ENCODE measurements around the gene UCKL1.
"Not testable (repeated sequence)": the region's sequence is repeated elsewhere in the genome, so short reads cannot be mapped to it uniquely, and the experiment has no call there.

The UCKL1 gene

DNA sequence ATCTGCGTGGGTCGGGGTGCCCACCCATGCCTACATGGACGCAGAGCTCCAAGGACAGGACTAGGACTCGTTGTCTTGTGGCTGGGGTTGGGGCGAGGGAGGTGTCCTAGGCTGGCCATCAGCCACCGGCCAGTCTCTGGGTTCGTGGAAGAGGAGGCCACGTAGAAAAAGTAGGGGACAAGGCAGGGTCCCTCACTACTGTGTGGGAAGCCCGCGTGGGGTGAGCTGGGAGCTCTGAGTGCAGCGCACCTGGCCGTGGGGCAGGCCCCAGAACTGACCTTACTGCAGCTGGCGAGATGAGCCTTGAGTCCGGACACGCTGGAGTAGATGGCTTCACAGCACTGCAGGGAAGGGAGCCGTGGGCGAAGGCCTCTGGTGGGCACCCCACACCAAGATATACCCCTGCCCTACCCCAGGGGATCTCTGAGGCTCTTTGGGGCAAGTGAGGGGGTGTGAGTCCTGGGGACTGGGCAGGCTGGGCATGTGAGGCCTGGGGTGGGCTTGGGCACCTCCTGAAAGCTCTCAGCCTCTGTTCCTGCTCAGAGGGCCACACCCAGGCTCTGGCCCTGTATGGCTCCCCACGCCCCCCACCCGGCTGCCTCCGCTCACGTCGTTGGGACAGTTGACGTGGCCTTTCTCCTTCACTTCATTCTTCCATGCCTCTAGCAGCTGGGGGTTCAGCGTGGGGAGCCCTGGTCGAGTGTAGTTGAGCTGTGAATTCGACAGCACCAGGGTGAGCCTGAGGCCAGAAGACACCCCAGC, 5.6 kb upstream of the UCKL1 start:
- FAIRE-seq (no peak), DNase-seq (ENCODE audit: extremely low spot score, insufficient read length, low read depth) (no peak)

DNA sequence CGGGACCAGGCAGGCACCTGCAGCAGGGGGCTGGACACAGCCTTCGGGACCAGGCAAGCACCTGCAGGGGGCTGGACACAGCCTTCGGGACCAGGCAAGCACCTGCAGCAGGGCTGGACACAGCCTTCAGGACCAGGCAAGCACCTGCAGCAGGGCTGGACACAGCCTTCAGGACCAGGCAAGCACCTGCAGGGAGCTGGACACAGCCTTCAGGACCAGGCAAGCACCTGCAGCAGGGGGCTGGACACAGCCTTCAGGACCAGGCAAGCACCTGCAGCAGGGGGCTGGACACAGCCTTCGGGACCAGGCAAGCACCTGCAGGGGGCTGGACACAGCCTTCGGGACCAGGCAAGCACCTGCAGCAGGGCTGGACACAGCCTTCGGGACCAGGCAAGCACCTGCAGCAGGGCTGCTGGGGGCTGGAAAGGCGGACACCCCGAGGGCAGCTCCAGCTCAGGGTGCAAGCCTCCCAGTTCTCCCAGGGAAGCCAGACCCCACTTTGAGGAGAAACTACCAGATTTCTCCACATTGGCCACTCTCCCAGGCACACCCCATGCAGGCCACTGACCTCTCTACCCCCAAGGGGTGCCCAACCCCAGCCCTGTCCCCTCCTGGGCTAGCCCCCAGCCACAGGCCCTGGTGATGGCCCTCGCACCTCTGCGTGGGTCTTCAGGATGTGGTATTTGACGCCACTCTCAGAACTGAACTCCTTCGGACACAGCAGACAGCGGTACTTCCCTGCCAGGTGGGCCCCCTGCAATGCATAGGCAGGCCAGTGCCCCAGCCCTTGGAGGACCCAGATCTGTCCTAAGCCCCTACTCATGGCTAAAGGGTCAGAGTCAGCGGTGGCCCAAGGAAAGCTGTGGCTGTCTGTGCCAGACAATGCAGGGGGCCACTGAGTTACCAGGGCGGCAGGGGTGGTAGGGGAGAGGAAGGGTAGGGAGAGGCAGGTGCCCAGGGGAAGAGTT, 4.7 kb upstream of the UCKL1 start:
- FAIRE-seq; DNase-seq (ENCODE audit: extremely low spot score, insufficient read length, low read depth): not testable (repeated sequence)

DNA sequence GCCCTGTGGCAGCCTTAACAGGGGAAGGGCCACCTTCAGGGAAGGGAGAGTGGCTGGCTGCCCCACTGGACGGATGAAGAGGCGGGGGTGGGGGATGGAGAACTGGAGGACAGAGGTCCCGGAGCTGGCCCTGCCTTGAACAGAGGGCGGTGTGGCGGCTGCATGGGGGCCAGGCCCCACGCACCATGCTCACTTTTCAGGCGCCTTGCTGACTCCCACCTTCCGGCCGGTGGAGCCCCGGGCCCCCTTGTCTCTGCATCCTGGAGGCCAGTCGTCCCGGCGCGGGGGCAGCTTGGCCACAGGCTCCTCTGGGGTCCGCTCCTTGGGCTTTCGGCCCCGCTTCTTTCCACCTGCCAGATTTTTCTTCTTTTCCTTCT, 3.5 kb upstream of the UCKL1 start:
- no peak for FAIRE-seq
- no peak for DNase-seq (ENCODE audit: extremely low spot score, insufficient read length, low read depth)

DNA sequence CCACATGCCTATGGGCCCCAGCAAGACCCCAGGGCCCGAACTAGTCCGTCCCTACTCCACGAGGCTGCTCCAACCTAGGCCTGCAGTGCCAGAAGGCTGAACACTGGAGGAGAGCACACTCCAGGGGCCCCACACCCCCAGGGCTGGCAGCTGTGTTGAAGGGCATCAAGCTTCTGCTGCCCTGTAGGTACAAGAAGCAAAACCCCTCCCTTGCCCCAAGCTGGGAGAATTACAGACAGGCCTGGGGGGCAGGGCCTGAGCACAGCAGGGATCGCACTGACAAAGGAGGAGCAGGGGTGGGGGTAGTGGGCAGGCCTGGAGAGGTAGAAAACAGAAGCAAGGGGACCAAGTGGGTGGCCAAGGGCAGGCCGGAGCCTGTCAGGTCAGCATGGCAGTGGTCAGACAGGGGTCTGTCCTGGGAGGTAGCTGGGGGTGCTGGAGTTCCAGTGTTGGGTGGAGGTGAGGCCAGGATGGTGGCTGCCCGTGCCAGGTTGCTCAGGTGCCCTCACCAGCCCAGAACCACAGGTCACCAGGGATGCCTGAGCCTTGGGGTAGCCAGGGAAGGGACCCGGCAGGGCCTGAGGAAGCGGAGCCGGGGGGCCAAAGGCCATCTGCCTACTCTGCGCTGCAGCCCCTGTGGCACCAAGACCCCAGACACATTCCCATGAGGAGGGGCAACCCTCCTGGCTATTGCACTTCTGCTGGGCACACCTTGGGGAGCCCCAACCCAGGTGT, 2.9 kb upstream of the UCKL1 start:
- DNase-seq (ENCODE audit: extremely low spot score, insufficient read length, low read depth) (no peak), FAIRE-seq (no peak)

DNA sequence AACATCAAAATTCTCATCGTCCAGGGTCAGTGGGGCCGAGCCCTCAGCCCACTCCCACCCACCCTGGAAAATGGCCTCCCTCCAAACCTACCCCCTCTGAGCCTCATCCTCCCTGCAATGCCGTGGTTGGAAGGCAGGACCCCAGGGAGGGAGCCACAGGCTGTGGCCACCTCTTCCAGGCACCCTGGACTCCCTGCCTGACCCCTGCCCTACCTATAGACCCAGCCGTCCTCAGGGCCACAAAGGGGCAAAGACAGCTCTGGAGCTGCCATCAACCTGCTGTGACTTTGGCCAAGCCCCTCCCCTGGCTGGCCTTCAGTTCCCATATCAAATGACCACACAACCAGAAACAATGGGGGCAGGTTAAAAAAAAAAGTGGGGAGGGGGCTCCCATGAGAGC, 2.3 kb upstream of the UCKL1 start:
- no peak for FAIRE-seq

DNA sequence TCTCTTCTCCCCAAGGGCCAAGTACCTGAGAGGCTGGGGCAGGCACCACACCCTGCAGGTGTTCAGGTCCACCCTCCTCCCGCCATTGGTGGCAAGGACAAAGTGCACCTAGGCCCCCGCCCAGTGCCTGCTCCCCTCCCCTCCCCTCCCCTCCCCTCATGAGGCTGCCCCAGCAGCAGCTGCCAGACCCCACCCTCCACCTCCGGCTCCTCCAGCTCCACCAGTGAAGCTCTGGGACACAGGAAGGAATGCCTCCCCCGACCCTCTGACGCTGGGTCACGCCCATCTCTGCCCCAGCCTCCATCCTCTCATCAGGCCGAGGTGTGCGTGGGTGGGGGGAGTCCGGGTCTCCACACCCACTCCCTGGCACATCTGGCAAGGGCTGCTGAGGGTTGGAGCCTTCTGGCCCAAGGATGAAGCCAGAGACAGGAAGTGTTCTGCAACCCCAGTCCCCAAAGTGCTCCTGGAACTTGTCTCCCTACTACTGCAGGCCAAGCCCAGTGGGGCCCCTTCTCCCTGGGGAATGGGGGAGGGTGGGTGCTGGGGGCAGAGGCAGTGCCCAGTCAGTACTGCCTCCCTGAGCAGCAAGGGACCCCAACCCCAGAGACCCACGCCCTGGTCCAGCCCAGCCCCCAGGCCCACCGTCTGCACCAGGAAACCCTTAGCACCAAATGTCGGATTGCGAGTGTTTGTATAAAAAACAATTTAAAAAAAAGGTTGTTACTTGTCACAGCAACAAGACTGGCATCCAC, 1.6 kb upstream of the UCKL1 start:
- FAIRE-seq (no peak), DNase-seq (ENCODE audit: extremely low spot score, insufficient read length, low read depth) (no peak)

More for the DNA sequence above, 2.3 kb upstream of the UCKL1 start:
- DNase-seq (ENCODE audit: extremely low spot score, insufficient read length, low read depth) = no peak

DNA sequence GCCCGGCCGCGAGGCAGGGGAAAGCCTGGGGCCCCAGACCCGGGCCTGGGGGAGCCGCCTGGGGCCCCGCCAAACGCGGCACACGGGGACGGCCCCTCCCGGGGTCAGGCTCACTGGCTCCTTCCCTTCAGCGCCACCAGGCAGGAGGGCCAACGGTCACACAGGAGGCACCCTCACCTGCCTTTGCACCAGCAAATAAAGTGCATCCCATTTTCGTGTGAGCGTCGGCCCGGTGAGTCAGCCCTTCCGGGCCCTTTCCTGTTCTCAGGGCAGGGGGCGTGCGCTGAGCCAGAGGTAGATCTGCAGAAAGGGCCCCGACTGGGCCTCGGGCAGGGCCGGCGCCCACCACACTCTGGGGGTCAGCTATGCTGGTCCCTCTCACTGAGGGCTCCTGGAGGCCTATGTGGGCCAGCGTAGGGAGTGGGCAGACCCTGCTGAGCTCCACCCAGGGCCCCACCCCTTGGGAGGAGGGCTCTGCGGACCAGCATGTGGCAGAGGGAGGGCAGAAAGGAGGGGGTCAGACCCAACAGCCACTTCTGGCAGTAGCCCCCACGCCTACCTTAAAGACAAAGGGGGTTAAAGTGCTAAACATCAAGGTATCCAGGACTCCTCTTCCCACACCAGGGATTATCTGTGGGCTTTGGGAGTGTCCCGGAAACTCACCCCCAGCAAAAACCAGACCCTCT, 931 bp upstream of the UCKL1 start:
- FAIRE-seq (no peak), DNase-seq (ENCODE audit: extremely low spot score, insufficient read length, low read depth) (no peak)

DNA sequence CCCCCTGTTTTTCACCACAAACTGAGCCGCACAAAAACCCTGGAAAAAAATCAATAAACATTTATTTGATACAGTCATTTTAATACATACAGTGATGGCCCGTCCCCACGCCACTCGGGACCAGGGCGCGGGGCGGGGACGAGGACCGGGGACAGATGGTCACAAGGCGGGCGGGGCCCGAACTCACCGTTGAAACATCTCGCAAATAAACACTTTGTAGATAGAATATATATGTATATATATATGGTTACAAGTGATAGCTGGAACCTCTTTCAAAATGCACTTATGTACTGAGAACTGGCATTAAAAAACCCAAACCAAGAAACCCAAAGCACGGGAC, 418 bp upstream of the UCKL1 start:
- FAIRE-seq (no peak), DNase-seq (ENCODE audit: extremely low spot score, insufficient read length, low read depth) (no peak)

DNA sequence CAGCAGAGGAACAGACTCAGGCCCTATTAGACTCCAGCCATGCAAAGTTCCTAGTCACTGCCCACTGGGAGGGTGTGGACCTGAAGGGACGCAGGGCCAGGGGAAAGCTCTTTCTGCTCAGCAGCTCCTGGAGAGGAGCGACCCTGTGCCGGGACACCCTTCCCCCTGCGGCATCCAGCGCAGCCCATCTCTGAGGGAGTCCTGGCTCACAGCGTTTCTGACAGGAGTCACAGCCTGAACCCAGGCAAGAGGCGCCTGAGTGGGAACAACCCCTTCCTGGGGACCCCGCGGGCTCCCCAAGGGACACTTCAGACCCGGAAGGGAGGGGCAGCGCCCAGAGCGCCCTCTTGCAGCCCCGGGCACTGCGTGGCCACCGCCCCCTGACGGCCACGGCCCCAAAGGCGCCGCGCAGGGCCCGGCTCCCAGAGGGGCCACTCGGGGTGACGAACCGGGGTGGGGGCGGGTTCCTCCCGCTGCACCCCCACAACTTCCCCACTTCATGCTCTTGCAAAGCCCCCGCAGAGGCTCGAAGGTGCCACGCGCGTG, 862 bp downstream of the UCKL1 start:
- DNase-seq (ENCODE audit: extremely low spot score, insufficient read length, low read depth) (no peak), FAIRE-seq (no peak)

DNA sequence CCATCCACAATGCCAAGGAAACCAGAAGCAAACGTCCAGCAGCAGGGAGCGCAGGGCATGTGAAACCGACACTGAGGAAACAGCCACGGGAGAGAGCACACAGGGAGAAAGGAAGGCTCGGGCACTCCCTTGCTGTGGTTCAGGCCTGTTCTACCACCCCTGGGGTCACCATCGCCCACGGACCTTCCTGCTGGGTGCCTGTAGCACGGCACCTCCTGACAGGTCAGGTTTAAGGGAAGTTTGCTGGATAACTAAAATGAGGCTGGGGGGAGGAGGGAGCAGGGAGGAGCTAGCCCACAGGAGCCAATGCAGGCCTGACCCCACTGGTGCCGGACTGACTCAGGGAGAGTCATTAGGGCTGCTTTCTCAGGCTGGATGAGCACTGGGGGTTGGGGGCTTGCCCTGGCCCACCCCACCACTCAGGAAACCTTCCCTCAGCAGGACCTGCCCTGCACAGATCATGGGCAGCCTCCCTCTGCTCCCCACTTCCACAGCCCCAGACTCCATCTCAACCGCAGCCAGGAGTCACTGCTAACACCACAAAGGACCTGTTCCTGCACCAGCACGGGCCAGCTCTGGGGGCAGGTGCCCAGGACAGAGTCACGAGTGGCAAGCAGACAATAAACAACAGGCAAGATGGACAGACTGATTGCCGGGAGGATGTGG, 2.3 kb downstream of the UCKL1 start:
- FAIRE-seq (no peak), DNase-seq (ENCODE audit: extremely low spot score, insufficient read length, low read depth) (no peak)

DNA sequence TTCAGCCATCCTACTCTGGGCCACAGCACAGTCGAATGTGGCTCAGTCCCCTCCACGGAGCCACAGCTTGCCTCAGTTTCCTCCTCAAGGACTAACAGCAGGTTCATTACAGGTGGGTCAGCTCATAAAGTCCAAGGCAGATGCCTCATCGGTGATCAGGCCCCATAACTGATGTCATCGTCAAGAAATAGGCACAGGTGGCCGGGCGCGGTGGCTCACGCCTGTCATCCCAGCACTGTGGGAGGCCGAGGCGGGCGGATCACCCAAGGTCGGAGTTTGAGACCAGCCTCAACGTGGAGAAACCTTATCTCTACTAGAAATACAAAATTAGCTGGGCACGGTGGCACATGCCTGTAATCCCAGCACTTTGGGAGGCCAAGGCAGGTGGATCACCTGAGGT, 3.4 kb downstream of the UCKL1 start:
- no peak for DNase-seq (ENCODE audit: extremely low spot score, insufficient read length, low read depth)

DNA sequence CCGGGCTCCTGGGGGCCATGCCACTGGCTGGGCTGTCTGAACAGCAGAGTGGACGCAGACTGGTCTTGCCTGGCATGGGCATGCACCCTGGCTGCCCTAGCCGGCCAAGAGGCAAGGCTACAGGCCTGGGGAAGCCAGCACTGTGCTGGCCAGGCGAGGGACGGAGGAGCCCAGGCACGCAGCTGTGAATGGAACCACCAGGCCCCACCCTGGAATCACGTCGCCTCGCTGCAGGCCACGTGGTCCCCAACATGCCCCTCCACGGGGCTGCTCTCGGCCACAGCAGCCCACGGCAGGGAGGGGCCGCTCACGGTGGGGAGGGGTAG, 4.0 kb downstream of the UCKL1 start:
- no peak for FAIRE-seq
- DNase-seq (ENCODE audit: extremely low spot score, insufficient read length, low read depth) = no peak

More for the DNA sequence above, 3.4 kb downstream of the UCKL1 start:
- no peak for FAIRE-seq

DNA sequence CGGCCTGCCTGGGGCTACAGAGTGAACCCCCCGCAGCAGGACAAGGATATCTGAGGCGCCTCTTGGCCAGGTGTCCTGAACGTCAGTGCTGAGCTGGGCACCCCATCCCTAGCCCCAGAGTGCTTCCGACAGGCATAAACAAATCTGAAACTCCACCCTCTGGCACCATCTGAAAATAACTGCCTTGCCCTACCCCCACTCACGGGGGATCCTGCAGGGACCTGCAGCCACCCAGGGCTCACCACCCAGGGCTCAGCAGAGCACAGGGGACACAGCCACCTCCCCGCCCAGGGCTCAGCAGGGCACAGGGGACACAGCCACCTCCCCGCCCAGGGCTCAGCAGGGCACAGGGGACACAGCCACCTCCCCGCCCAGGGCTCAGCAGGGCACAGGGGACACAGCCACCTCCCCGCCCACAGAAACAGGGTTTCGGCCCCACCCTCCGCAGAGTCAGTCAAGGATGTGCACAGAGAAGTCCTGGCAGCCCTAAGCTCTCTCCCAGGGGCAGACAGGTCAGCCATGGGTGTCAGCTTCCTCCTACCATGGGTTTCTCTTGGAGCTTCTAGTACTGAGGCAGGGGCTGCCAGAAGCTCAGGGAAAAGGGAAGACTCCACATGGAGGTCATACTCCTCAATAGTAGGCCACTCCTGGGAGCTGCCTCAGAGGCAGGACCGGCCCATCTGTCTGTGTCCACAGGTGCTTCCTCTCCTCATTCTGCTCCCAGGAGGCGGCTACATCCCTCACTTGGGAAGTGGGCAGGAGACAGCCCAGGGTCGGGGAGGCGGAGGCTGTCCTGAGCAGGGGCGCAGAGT, 4.6 kb downstream of the UCKL1 start:
- no peak for FAIRE-seq

DNA sequence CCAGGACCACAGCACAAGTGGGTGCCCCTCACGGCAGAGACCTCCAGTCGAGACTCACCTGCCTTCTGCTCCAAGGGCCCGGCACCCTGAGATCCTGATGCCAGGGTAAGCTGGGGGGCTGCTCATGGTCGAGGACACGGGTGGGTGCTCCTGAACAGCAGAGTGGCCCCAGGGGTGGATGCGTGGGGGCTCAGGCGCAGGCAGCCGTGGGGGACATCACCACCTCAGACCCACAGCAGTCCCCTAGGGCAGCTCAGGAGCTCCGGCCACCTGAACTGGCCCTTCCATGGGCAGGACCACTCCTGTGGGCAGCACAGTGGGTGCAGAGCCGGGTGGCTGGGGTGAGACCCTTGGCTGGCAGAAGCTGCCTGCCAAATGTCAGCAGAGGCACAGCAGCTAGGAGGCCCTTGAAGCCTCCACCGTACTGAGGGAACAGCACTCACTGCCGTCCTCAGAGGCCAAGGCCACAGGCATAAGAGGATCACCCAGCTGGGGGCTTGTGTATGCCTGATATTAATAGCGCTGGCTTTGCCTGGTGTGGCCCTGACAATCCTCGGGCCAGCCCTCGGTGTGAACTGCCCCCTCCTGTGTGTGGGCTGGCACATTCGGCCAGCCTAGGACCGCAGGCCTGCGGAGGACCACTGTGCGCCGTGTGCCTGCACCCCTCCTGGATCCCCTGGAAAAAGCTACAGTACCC, 5.4 kb downstream of the UCKL1 start:
- DNase-seq (ENCODE audit: extremely low spot score, insufficient read length, low read depth) (no peak), FAIRE-seq (no peak)

More for the DNA sequence above, 4.6 kb downstream of the UCKL1 start:
- DNase-seq (ENCODE audit: extremely low spot score, insufficient read length, low read depth) = no peak

DNA sequence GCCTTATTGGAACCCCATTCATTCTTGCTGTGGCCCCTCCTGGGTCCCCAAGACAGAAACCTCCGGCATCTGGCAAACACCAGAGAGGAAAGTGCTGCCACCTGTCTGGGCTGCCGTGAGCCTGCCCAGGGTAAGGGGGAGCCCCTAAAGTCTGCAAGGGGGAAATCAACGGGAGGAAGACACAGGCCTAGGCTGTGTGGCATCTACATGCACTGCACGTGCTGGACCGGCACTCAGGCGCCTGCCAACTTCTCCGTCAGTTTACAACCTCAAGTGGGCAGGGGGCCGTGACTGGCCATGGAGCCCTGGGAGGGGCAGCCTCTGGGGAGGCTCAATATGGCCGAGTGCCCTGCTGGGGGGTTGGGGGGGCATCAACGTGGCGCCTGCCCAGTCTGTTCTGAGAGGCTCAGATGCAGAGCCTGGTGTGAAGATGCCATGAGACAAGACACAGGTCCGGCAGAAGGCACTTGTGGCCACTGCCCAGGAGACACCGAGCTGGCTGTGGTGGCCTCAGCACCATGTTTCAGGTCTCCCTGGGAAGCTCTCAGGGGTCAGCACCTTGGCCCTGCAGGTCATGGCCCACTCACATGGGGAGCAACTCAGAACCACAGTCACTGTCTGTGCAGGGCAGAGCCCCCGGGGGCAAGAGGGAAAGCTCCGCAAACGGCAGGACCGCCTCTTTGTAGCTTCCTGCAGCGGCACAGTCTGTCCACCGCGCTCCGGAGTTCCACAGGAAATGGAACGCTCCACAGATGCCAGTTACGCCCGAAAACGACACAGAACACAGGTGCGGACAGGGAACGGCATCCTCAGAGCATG, 8.4 kb downstream of the UCKL1 start:
- no peak for DNase-seq (ENCODE audit: extremely low spot score, insufficient read length, low read depth)
- no peak for FAIRE-seq

DNA sequence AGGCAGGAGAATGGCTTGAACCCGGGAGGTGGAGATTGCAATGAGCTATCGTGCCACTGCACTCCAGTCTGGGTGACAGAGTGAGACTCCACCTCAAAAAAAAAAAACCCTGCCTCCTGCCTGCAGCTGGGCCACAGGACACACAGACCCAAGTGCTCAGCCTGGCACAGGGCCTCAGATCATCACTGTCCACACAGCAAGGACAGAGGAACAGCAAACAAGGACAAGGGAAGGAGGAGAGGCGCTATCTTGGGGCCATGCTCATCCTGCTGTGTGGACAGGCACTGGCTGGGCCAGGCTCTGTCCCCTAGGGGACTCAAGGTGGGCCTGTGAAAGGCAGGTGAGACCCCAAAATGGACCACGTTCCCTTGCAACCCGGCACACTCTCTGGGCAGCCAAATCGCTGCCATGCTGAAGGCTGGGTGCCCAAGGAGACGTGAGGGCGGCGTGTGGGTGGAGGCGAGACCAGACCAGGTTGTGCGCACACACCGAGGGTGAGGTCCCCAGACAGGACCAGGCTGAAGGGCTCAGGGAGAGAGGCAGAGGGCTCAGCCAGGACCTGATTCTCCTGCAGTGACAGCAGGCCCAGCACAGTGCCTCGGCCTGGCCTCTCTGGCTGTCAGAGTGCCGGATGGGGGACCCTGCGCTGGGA, 9.1 kb downstream of the UCKL1 start:
- FAIRE-seq (no peak), DNase-seq (ENCODE audit: extremely low spot score, insufficient read length, low read depth) (no peak)
